Uterus (tissue), 2 donors: ENCODE data around the gene ACO2.

Experiments
- CTCF ChIP-seq, 4 experiments: fragments of 200-600 bp in 2 of 4; fragments of 450-650 bp in 2 of 4; sonication (generic) in 2 of 4; IDR thresholded peaks; one replicate each; pipeline ENCODE4 v1.5.1; 2016 to 2019; ENCODE audit warnings: antibody characterized with exemption in 4 of 4, mild to moderate bottlenecking in 2 of 4, moderate library complexity in 1 of 4
- POLR2A ChIP-seq, 2 donors: fragments of 450-650 bp; IDR thresholded peaks; one replicate each; pipeline ENCODE4 v1.6.1; 2016; ENCODE audit warnings: antibody characterized with exemption in 2 of 2, mild to moderate bottlenecking in 1 of 2, moderate library complexity in 1 of 2

GRCh38 chr22:41528132-41528766, 59.3 kb downstream of the ACO2 start:
- TF ChIP-seq POLR2A (IDR thresholded peaks at IDR 0.05) (no peak), CTCF (IDR thresholded peaks at IDR 0.05) (no peak)
